ENCODE results near the gene PSMB3.
"Not testable (repeated sequence)": the region's sequence is repeated elsewhere in the genome, so short reads cannot be mapped to it uniquely, and the experiment has no call there.

Gene PSMB3

DNA sequence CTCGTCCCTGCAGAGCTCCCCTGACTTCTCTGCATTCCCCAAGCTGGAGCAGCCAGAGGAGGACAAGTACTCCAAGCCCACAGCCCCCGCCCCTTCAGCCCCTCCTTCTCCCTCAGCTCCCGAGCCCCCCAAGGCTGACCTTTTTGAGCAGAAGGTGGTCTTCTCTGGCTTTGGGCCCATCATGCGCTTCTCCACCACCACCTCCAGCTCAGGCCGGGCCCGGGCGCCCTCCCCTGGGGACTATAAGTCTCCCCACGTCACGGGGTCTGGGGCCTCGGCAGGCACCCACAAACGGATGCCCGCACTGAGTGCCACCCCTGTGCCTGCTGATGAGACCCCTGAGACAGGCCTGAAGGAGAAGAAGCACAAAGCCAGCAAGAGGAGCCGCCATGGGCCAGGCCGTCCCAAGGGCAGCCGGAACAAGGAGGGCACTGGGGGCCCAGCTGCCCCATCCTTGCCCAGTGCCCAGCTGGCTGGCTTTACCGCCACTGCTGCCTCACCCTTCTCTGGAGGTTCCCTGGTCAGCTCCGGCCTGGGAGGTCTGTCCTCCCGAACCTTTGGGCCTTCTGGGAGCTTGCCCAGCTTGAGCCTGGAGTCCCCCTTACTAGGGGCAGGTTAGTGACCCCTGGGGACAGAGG, 36.1 kb upstream of the PSMB3 start:
- no peak for DNase-seq (ENCODE audit: low read depth)

DNA sequence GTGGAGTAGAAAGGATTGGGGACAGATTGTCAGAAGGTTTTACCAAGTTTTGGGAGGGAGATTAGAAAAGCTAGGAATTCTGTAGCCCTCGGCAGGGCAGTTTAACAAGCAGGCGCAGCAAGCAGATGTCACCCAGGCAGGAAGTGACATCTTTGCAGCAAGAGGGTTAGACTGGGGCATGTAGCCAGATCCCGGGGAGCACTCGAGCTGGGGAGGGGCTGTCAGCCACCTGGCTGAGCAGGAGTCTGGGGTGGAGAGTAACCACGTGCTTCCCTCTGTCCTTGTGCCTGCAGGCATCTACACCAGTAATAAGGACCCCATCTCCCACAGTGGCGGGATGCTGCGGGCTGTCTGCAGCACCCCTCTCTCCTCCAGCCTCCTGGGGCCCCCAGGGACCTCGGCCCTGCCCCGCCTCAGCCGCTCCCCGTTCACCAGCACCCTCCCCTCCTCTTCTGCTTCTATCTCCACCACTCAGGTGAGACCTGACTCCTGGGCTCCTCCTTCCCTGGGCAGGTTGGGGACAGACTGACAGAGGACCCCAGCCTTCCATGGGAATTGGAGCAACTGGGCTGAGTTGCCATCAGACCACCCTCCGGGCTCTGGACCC, 35.3 kb upstream of the PSMB3 start:
- DNase-seq (ENCODE audit: low read depth) = no peak

DNA sequence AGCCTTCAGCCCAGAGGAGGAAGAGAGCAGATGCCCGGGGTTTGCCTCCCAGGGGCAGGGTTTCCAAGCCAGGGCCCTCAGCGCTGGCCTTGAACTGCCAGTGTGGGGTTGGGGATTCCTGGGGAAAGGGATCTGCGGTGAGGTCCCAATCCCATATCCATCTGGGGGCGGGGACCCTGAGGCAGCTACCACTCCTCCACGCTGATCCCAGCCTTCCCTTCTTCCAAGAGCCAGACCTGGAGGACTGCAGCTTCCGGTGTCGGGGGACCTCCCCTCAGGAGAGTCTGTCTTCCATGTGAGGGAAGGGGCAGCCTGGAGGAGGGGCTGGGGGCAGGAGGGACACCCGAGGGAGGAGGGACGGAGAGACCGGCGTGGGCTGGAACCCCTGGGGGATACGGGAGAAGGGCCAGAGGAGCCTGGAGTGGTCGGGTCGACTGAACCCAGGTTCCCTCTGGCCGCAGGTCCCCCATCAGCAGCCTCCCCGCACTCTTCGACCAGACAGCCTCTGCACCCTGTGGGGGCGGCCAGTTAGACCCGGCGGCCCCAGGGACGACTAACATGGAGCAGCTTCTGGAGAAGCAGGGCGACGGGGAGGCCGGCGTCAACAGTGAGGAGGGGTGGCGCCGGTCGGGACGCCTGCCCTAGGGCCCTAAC, 33.1 kb upstream of the PSMB3 start:
- DNase-seq (ENCODE audit: low read depth) = no peak

DNA sequence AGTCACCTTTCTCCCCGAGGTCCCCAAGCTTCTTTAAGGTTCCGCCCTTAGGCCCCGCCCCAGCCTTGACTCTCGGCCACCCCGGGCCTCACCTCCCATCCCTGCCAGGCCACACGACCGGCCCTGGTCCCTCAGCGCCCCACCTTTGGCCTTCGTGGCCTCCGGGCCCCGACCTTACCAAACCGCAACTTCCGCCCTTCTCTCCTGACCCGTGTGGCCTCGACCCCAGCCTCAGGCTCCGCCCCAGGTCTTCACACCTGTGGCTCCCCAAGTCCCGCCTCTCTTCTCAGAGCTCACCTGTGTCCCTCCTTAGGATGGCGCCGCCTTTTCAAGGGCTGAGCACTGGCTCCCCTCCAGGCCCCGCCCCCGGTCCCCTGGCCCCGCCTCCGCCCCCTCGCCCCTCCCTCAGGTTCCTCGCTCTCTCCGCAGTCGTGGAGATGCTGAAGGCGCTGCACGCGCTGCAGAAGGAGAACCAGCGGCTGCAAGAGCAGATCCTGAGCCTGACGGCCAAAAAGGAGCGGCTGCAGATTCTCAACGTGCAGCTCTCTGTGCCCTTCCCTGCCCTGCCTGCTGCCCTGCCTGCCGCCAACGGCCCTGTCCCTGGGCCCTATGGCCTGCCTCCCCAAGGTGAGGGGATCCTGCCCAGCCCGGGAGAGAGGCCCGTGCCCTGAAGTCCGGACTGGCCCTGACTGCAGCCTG, 32.4 kb upstream of the PSMB3 start:
- DNase-seq (ENCODE audit: low read depth) = no peak

DNA sequence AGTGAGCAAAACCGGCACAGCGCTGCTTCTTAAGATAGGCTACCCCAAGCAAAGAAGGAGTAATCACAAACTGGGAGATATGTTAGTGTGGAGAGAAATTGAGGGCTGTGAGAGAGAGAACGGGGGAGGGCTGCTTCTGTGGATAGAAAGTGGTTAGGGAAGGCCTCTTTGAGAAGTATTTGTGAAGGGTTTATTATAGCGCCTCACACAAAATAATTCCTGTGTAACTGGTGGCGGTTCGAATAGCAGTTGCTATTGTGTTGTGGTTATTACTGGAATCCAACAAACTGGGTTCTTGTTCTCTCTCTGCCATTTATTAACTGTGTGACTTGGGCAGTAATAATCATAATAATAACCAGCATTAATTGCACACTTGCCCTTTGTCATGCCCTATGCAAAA, 31.6 kb upstream of the PSMB3 start:
- DNase-seq (ENCODE audit: low read depth) = no peak

DNA sequence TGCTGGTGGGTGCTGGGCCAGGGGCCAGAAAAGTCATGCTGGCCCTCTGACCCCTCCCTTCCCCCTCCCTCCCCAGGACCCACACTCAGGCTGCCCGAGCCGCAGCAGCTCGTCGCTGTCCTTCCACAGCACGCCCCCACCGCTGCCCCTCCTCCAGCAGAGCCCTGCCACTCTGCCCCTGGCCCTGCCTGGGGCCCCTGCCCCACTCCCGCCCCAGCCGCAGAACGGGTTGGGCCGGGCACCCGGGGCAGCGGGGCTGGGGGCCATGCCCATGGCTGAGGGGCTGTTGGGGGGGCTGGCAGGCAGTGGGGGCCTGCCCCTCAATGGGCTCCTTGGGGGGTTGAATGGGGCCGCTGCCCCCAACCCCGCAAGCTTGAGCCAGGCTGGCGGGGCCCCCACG, 30.7 kb upstream of the PSMB3 start:
- no peak for DNase-seq (ENCODE audit: low read depth)

DNA sequence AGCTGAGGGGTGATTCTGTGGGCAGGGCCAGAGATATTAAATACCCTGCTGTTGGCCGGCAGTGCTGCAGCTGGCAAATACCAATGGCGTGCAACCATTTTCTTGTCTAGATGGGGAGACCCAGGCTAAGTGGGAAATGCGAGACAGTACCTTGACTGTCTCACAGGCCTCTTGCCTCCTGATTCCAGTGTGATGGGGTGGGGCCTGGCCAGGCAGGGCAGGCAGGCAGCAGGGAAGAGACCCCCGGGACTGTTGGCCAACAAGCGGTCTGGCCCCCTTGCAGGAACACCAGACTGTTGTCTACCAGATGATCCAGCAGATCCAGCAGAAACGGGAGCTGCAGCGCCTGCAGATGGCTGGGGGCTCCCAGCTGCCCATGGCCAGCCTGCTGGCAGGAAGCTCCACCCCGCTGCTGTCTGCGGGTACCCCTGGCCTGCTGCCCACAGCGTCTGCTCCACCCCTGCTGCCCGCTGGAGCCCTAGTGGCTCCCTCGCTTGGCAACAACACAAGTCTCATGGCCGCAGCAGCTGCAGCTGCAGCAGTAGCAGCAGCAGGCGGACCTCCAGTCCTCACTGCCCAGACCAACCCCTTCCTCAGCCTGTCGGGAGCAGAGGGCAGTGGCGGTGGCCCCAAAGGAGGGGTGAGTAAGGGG, 28.1 kb upstream of the PSMB3 start:
- no peak for DNase-seq (ENCODE audit: low read depth)

DNA sequence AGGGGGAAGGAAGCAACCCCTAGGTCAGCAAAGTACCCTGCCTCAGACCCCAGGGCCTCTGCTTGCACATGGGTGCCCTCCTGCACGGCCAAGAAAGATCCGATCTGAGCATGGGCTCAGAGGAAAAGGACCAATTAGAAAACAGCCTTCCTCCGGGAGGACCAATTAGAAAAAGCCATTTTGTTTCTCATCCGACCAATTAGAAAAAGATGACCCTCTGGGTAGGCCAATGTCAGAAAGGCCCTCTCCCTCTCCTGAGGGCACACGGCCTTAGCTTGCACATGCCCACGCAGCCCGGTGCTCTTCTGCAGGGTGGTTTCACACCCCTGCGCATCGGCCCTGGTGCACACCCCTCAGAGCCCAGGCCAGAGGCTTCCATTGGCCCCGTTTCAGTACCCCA, 27.5 kb upstream of the PSMB3 start:
- no peak for DNase-seq (ENCODE audit: low read depth)

DNA sequence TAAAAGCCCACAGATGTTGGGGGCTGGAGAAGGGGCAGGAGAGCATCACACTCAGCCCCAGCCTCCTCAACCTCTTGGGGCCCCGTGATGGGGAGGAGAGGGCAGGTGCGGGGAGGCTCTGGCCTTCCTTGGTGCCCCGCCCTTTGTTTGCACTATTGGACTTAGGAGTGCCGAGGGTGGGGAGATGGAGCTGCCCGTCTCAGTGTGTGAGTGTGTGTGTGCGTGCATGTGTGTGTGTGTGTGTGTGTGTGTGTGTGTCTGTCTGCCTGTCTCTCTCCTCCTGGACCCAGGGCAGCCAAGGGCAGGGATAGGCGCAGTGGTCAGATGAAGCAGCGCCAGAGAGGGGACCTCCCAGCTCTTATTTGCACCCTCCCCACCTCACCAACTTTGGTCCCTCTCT, 26.4 kb upstream of the PSMB3 start:
- DNase-seq (ENCODE audit: low read depth) = not testable (repeated sequence)

DNA sequence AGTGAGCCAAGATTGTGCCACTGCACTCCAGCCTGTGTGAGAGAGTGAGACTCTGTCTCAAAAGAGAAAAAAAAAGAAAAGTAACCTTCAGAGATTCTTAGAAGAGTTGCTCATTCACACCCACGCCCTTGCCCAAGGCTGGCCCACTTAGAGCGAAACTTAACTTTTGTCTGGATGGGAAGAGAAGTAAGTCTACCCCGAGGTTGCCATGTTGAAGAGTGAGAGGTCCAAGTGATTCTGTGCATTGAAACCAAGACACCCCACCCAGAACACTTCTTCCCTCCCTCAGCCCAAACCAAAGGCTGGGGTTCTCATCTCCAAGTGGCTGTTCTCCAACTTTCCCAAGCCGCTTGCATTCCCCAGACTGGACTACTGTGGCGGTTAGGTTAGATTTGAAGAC, 24.8 kb upstream of the PSMB3 start:
- DNase-seq (ENCODE audit: low read depth) = no peak

DNA sequence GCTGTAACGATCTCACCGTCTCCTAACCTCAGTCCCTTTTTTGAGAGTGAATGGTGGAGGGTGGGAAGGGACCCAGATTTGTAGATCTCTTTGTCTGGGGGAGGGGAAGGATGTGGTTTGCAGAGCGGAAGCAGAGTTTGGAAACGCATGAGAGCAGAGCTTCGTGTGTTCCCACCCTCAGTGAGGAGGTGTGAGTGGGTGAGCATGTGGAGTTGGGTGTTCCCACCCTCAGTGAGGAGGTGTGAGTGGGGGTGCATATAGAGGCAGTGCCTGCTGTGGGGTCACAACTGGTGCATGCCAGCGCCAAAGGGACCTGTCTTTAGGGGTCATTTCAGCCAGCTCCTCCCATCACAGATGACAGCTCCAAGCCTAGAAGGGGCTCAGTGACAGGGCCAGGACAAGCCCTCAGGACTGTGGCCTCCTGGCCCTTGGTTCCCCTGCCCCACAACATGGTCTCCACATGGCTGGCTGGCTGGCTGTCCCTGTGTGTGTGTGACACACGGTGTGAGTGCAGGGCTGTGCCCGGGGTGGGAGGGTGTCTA, 24.2 kb upstream of the PSMB3 start:
- DNase-seq (ENCODE audit: low read depth) = no peak

DNA sequence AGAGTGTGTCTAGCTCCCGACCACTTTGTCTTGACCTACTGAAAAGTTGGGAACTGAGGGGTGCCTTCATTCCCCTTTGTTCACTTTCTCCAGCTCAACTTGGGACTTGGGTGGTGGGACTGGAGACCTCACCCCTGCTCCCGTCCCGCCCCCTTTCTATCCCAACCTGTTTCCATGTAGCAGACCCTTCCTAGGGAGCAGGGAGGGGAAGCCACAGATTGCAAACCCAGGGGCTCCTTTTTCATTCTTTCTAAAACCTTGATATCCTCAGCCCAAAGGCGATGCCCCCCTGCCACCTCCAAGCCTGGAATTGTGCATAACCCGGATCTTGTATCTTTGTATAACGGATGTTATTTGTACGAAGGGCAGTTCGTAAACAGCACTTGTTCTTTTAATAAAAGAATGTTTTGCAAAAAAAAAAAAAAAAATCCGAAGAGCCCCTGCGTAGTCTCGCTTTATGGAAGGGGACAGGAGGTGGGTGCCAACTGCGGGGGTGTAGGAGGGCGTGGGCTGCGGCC, 23.1 kb upstream of the PSMB3 start:
- no peak for DNase-seq (ENCODE audit: low read depth)

DNA sequence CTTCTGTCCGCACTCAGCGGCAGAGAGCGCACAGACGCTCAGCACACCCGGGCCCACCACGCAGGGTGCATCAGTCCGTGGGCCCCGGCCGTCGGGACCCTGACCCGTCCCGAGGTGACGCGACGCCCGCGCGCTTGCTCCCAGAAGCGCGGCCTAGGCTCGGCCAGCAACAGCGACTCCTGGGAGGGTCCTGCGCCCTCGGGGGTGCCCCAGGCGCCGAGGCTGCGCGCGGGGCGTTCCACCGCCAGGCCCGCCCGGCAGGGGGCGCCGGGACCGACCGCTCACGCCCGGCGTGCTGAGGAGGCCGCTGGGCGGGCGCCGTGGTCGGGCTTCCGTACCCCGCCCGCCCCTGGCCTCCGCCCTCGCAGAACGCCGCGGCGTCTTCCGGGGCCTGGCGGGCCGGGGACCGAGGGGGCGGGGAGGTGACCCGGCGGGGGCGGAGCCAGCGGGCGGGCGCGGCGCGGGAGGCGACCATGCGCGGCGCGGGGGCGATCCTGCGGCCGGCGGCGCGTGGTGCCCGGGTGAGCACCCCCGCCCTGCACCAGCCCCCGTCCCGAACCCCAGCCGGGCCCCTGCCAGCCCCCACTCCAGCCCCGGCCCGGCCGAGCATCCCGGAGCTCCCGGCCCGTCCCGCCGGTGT, 22.5 kb upstream of the PSMB3 start, which contains the start of gene CISD3:
Gene CISD3 (plus strand): TSS at position 456 of the 640 bp plus-strand sequence. CDS start 18 bp downstream, at position 474.
- DNase-seq (ENCODE audit: low read depth) = no peak

DNA sequence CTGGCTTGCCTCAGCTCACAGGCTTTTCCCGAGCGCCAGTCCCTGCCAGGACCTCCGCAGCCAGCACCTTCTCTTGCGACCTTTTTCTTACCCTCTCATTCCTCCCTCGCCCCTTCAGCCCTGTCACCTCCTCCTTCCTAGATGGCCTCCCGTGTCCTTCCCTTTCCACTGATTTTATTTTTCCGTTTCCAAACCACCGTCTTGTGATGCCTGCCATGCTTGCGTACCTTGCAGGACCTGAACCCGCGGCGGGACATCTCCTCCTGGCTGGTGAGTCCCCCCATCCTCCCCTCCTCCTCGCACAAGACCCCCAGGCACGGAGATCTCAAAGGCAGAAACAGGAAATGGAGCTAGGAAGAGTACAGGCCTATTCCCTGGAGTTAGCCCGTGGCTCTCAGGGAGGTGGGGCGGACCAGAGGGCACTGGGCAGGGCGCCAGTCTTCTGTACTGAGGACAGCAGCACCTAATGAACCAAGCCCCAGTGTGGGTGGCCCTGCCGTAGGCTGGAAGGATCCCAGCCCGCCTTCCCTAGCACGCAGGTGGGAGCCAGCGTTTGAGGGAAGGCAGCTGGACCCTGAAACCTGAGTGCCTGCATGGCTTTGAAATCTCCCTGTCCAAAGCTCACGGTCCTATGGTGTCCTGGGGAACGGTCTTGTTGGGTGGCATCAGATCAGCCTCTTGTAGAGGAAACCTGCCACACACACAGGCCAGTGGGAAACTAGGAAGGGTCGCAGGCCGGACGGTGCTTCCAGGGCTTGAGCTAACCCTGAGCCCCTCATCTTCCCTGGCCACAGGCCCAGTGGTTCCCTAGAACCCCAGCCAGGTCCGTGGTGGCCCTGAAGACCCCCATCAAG, 21.8 kb upstream of the PSMB3 start:
- no peak for DNase-seq (ENCODE audit: low read depth)

DNA sequence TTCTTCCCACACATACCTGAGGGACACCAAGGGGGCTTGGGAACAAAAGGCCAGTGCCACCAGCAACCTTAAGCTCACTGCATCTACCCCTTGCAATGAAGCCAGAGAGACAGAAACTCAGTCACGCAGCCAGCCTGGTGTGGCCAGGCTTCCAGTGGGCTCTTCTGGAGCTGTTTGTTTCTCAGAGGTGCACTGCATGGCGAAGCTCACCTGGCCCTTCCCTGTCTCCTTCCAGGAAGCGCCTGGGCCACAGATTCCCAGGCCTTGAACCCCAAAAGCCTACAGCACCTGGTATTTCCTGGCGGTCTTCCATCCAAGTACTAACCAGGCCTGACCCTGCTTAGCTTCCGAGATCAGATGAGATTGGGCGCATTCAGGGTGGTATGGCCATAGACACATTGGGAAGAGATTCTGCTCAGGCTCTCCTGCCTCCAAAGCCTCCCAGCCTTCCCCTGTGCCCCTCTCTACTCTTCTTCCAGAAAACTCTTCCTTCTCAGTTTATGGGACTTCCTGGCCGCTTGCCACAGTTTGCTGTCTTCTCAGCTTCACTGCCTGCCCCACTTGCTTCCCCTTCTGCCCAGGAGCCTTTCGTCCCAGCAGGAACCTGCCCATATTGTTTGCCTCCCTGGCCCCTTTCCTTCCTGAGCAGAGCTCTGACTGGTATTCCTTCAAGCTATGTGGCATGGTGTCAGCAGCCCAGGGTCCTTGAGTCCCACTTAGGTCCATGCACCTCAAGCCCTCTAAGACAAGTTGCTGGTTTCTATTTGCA, 20.8 kb upstream of the PSMB3 start:
- no peak for DNase-seq (ENCODE audit: low read depth)

DNA sequence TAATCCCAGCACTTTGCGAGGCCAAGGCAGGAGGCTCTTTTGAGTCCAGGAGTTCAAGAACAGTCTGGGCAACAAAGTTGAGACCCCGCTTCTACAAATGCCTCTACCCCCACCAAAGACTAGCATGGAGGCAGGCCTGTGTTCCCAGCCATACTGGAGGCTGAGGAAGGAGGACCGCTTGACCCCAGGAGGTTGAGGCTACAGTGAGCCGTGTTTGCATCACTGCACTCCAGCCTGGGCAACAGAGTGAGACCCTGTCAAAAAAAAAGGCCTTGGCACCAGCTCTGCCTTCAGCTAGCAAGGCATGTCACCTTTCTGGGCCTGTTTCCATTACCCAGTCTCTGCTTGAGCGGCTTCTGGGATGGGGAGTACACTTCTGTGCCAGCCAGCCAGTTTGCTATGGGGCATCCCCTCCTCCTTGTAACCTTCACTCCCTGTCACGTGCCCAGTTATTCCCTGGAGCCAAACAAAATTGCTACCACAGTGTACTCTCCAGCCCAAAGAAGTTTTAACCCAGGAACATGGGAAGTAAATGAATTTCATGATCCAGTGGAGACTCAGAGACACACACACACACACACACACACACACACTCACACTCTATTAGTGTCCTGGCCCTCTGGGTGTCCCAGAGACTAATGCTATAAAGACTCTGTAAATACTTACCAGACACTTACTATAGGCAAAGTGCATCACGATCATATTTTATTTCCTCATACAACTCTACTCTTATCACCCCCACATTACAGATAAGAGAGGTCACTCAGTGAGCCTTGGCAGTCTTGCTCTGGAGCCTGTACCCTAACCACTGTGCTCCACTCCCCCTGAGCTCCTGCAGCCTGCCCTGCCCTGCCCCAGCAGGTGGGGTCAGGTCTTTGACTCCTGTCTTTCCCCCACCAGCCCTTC, 19.9 kb upstream of the PSMB3 start:
- no peak for DNase-seq (ENCODE audit: low read depth)

DNA sequence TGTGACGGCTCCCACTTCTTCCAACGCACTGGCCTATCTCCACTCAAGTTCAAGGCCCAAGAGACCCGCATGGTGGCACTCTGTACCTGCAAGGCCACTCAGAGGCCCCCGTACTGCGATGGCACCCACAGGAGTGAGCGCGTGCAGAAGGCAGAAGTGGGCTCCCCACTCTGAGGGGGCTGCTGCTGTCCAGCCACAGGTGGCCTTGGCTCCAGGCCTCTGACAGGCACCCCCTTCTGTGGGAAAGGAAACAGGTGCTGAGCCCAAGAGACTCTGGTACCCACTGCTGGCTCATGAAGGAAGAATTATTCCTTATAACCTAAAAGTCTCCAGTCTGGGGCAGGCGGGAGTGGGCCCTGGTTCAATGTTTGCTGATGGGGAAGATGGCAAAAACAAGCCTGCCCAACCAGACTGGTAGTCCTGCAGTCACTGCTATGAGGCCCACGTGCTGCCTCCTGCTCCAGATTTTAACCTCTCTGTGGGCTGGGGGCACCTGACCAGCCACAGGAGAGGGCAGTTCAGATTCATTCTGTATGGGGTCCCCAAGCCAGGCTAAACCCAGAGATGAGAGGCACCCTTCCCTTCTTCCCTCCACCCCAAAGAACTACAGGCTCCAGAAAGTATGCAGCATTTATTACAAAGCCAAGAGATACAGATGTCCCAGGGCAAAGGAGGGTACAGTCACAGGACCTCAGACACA, 19.1 kb upstream of the PSMB3 start:
- DNase-seq (ENCODE audit: low read depth) = no peak
